ENCODE measurements around the gene SNX33. TPM values are rescaled to one million over a fixed set of nuclear protein-coding genes. Genes with fewer than 3 reads are reported as not detected.

Gene SNX33
- total RNA-seq, 1 donor from 2014 or later = 12.4 TPM

DNA sequence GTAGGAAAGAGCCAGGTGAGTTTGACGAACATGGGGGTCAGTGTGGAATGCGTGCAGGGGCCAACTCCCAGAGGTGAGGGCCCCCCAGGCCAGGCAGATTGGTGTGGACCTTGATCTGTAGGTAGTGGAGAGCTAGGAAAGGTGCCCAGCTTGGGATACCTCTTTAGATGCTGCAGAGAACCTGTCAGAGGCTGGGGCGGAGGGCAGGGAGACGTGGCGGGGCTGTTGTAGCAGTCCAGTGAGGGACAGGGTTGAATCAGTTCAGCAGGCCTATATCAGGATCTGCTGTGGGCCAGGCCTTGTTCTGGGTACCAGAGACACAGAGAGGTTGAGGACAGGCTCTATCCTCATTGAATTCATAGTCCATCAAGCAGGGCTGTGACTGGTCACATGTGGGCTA, 8.6 kb downstream of the SNX33 start:
- intact Hi-C loops (cut with DNase I) = no loop called here
- DNase-seq = no peak
- ATAC-seq (ENCODE audit: poor library complexity) = no peak

- DNase-seq (no peak), ATAC-seq (ENCODE audit: poor library complexity) (no peak)
- intact Hi-C loops (cut with DNase I) = no loop called here
Measured at GRCh38 chr15:75656813-75657212, 9.1 kb downstream of the SNX33 start.

DNA sequence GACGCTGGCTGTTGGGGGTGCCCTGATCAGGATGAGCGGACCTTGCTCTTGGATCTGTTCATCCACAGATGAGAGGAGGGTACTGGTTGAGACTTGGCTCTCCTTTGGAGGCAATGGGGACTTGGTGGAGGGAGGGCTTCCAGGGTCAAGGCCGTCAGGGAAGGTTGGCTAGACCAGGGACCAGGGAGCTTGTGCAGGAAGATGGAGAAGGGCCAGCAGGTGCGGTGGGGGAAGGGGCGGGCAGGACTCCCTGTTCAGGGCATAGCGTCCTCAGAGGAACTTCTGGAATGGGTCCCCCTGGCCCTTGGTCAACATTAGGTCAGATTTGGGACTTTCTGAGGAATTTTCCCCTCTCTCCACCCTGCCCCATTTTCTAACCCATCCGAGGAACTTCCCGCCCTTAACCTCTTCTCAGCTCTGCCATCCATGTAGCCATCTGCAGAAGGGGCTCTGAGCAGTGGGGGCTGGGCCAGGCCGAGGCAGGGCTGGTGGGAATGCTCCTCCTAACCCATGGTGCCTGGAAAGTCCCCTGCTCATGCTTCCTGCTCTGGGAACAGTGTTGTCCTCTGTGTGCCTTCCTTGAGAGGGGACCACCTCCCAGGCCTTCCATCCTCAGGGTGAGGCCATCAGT, 11.5 kb downstream of the SNX33 start:
- ATAC-seq (ENCODE audit: poor library complexity) (no peak), DNase-seq (no peak)
- intact Hi-C loops (cut with DNase I) = no loop called here

- DNase-seq (no peak), ATAC-seq (ENCODE audit: poor library complexity) (no peak)
- intact Hi-C loops (cut with DNase I) = no loop called here
Measured at GRCh38 chr15:75659928-75660645, 12.4 kb downstream of the SNX33 start.

DNA sequence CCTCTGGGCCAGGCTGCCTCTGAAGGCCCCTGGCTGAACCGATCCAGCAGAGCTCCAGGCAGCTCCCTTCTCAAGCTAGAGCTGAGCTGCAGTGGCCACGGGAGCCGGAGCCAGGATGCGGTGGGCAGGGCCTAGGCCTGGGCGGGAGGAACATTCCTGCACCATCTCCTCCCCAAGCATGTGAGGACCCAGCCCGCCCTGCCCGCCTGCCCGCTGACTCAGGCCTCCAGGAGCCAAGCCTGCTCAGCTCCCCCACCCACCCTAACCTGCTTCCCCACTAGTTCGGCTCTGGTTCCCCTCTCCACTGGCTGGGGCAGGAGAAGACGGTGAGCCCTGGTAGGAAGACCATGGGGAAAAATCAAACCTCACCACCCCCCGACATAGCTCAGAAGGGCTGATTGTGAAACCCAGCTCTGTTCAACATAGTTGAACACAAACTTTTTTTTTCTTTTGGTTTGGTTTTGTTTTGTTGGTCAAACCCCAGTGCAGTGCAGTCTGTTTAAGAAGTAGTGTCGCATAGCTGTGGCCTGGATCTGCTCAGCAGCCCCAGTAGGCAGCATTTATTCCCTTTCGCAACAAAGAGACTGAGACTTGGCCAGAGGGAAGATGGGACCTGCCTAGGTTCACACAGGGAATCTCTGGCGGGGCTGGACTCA, 13.5 kb downstream of the SNX33 start:
- peak; percentile 89 for ATAC-seq (ENCODE audit: poor library complexity)
- intact Hi-C loops (cut with DNase I) = no loop called here
- DNase-seq = peak; percentile 90

GRCh38 chr15:75661756-75662140, 14.0 kb downstream of the SNX33 start:
- intact Hi-C loops (cut with DNase I) = no loop called here
- ATAC-seq (ENCODE audit: poor library complexity) (no peak), DNase-seq (no peak)

DNA sequence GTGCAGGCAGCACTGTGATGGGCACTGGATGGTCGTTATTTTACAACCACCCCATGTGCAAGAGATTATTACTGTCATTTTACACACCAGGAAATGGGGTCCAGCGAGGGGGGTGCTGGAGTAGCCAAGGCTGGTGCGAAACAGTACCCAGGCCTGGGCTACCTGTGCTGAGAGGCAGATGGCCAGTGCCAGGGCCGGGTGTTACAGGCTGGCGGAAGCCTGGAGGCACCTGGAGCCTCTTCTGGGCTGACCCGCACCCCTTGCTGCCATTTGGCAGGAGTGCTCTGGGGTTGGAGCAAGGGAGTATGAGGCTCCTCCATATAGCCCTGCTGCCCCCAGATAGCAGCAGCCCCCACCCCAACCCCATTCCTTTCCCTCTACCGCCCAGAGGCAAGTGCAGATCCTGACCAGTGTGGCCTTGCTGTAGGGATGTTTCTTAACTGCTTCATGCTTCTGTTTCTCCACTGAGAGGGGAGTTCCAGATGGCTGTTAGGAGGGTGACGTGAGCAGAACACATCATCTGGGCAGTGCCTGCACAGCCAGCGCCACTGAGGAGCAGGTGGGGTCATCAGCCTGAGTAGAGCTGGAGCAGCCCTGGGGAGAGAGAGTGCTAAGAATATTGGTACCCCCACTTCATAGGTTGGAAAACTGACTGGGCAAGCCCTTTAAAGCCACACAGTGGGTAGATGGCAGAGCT, 15.3 kb downstream of the SNX33 start:
- DNase-seq (no peak), ATAC-seq (ENCODE audit: poor library complexity) (no peak)
- intact Hi-C loops (cut with DNase I) = no loop called here

DNA sequence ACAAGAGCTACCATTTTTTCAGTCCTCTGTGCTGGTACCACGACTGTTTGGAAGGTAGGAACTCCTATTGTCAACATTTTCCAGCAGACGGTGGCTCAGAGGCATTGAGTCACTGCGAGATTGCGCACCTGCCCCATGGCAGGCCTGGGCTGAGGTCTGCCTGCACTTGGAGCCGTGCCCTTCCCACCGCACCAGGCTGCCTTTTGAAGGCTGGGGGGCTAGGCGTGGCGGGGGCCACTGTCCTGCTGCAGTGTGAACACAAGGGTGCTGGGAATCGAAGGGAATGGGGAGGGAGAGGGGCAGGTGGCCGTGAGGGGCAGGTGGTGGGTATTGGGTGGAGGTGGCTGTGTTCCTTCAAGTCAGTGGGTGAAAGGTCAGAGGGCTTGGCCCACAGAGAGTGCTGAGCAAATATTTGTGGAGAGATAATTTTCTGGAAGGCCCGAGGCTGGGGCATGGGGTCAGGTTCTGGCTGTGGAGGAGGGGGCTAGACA, 16.3 kb downstream of the SNX33 start:
- intact Hi-C loops (cut with DNase I) = no loop called here
- DNase-seq (no peak), ATAC-seq (ENCODE audit: poor library complexity) (no peak)

- peak; percentile 63 for ATAC-seq (ENCODE audit: poor library complexity)
- peak; percentile 70 for DNase-seq
- intact Hi-C loops (cut with DNase I) = no loop called here
Measured at GRCh38 chr15:75666823-75667501, 19.2 kb downstream of the SNX33 start.

DNA sequence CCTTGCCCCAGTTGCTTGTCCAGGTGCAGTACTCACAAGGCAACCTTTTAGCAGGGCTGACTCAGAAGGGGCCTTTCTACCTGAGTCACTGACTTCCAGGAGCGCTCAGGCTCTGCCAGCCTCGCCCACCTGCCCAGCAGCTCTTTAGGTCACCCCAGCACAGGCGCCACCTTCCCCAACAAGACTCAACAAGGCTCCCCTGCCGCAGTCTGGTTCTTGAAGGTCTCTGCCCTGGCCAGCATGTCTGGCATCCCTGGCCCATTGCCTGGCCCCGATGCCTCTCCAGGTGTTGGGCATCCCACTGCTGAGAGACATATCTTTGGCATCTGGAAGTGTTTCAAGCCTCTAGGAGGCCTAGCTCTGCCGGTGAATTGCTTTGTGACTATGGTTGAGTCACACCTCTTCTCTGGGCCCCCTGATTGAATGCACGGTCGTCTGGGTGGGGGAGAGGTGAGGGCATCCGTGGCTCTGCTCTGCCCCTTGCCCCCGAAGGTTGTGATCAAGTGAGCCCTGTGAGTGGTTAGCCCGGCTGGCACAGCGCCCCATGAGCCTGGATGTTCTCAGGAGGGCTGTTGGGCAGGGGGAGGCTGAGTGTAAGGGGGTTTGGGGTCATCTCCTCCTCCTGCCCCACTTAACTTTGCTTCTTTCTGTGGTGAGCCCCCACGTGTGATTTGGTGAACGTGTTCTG, 21.6 kb downstream of the SNX33 start:
- ATAC-seq (ENCODE audit: poor library complexity) = no peak
- intact Hi-C loops (cut with DNase I) = no loop called here
- DNase-seq = no peak

DNA sequence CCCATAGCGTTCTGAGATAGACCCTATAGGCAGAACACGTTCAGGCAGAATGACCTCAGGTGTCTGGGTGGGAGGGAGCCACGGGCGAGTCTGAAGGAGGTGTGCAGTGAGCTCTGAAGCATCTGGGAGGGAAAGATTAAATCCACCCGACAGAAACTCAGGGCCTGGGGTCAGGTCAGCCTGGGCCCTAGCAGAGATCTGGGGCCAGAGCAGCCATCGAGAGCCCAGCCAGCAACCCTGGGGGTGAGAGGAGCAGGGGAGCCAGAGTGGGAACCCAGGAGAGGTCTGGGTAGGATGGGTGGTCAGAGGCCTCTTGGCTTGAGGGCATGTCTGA, 22.1 kb downstream of the SNX33 start:
- no peak for ATAC-seq (ENCODE audit: poor library complexity)
- no peak for DNase-seq
- intact Hi-C loops (cut with DNase I) = no loop called here

DNA sequence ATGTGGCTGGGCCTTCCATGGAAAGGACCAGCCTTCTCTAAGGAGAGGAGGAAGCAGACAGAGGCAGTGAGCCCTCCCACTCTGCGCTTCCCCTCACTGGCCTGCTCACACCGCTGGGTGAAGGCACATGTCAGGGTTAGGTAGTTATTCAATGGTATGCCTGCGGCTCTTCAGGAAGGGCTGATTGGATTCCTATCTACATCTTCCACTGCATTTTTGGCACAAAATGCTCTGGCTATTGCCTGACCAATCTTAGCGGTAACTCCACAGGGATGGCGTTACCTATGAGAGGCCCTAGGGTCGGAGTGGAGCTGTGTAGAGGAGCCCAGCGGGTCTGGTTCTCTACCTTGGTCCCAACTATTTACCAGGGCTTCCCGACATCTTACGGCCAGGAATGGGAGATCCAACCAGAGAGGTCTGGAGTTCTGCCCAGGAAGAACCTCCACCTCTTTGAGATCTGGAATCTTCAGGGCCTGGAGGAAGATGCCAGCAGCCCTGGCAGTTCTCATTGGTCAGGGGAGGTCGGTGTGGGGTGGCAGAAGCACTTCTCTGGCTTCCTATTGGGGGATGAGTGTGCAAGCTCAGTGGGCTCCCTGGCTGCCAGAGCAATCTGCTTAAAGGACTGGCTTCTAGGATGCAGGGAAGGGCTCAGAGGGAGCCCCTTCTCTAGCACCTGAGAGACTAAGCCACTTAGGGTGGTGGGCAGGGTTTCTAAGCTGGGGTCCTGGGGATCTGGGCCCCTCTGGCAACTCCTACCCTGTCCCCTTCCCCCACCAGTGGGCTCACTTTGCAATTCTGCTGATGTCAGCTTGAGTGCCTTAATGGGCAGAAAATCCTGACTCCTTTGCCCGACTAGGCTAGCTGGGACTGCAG, 24.3 kb downstream of the SNX33 start:
- no peak for DNase-seq
- no peak for ATAC-seq (ENCODE audit: poor library complexity)
- intact Hi-C loops (cut with DNase I) = no loop called here

- ATAC-seq (ENCODE audit: poor library complexity) = peak; percentile 43
- intact Hi-C loops (cut with DNase I) = no loop called here
- peak; percentile 66 for DNase-seq
Measured at GRCh38 chr15:75672646-75673425, 25.1 kb downstream of the SNX33 start.

- intact Hi-C loops (cut with DNase I) = no loop called here
- DNase-seq = peak; percentile 89
- peak; percentile 67 for ATAC-seq (ENCODE audit: poor library complexity)
Measured at GRCh38 chr15:75673426-75674235, 25.9 kb downstream of the SNX33 start.

DNA sequence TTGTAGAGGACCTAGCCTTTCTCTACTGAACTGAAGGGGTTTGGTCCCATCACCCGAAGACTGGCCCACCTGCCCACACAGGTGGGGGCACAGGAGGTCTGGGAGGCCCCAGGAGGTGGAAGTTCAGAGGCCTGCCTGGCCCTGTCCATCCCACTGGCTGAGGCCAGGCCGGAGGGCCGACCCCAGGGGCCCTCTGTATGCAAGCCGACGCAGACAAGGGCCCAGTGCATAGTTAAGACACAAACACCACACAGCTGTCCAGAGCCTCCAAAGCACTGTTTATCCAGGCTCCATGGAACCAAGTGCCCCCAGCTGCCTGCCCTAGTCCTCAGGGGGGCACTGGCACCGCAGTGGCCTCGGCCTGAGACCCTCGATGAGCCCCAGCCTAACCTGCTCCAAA, 26.7 kb downstream of the SNX33 start:
- intact Hi-C loops (cut with DNase I) = no loop called here
- no peak for ATAC-seq (ENCODE audit: poor library complexity)
- no peak for DNase-seq
